Vagina (tissue), 2 donors: ENCODE results near the gene PDYN. TPM values are rescaled to one million over a fixed set of nuclear protein-coding genes. Genes with fewer than 3 reads are reported as not detected.

Experiments used
- DNase-seq, 2 donors: peaks; one replicate each; pipeline ENCODE4 v3.0.0-alpha.2; 2017; ENCODE audit errors: extremely low spot score in 2 of 2
- H3K27ac ChIP-seq: fragments of 200-600 bp; sonication (generic); one replicate; pipeline ENCODE4 v1.5.1; 2019
- H3K27me3 ChIP-seq: fragments of 200-600 bp; sonication (generic); one replicate; pipeline ENCODE4 v1.5.1; 2019
- H3K36me3 ChIP-seq, 2 donors: fragments of 200-600 bp; sonication (generic); one replicate each; pipeline ENCODE4 v1.5.1; 2017 to 2019
- H3K4me1 ChIP-seq: fragments of 200-600 bp; sonication (generic); one replicate; pipeline ENCODE4 v1.5.1; 2019
- H3K4me3 ChIP-seq, 2 donors: fragments of 200-600 bp; sonication (generic); 1 replicate in 1 of 2; 2 replicates in 1 of 2; pipeline ENCODE4 v1.5.1; 2016 to 2019
- H3K9me3 ChIP-seq: fragments of 200-600 bp; sonication (generic); one replicate; pipeline ENCODE4 v1.5.1; 2019
- CTCF ChIP-seq, 3 experiments: fragments of 450-650 bp in 2 of 3; fragments of 200-600 bp in 1 of 3; sonication (generic) in 1 of 3; IDR thresholded peaks; one replicate each; pipeline ENCODE4 v1.5.1; 2017 to 2019; ENCODE audit warnings: antibody characterized with exemption in 3 of 3, mild to moderate bottlenecking in 2 of 3, moderate library complexity in 2 of 3
- POLR2A ChIP-seq, 2 donors: fragments of 450-650 bp; IDR thresholded peaks; one replicate each; pipeline ENCODE4 v1.6.1; 2017; ENCODE audit warnings: antibody characterized with exemption in 2 of 2, mild to moderate bottlenecking in 2 of 2, moderate library complexity in 2 of 2
- POLR2AphosphoS5 ChIP-seq, 2 donors: sonication (generic); formaldehyde crosslinking; IDR thresholded peaks; one replicate each; pipeline ENCODE4 v1.9.0; 2017; ENCODE audit warnings: antibody characterized with exemption in 2 of 2, mild to moderate bottlenecking in 2 of 2, low read depth in 1 of 2; ENCODE audit not compliant: insufficient read depth in 1 of 2
- intact Hi-C: fragments of 100-400 bp; cut with DNase I; formaldehyde crosslinking; loops from one replicate; pipeline ENCODE4 v1.15.1; 2023
- total RNA-seq: library from RNA; depleted of rRNA; stranded (reverse); fragments of >200 nt; gene quantifications from one replicate; pipeline ENCODE4 v1.2.3, GENCODE V29; 2016

Gene PDYN
- total RNA-seq, 1 donor from 2014 or later: not detected

- H3K36me3 ChIP-seq: no peaks in the 10 kb centered on the region
- TF ChIP-seq POLR2A (IDR thresholded peaks at IDR 0.05) (no peak), CTCF (IDR thresholded peaks at IDR 0.05) (no peak)
- no peak for DNase-seq
- no peaks in the 10 kb centered on the region for H3K4me1 ChIP-seq
- H3K4me3 ChIP-seq: no peak overlapping the region
- intact Hi-C loops: no loop called here
- no peaks in the 10 kb centered on the region for H3K9me3 ChIP-seq
- H3K27me3 ChIP-seq: no peaks in the 10 kb centered on the region
- H3K27ac ChIP-seq: no peak overlapping the region
These were observed 38.3 kb upstream of the PDYN start for GRCh38 chr20:2032168-2032567.

- no peaks in the 10 kb centered on the region for H3K4me1 ChIP-seq
- H3K27me3 ChIP-seq: no peaks in the 10 kb centered on the region
- no peak overlapping the region for H3K27ac ChIP-seq
- no peaks in the 10 kb centered on the region for H3K36me3 ChIP-seq
- no peak for DNase-seq
- no peak for TF ChIP-seq POLR2A (IDR thresholded peaks at IDR 0.05)
- no peaks in the 10 kb centered on the region for H3K9me3 ChIP-seq
- intact Hi-C loops: no loop called here
- H3K4me3 ChIP-seq: no peak overlapping the region
These were observed 32.7 kb upstream of the PDYN start for GRCh38 chr20:2026514-2026913.

- Histone ChIP-seq H3K36me3 (no peaks in the 10 kb centered on the region), H3K27ac (no peak overlapping the region), H3K9me3 (no peaks in the 10 kb centered on the region), H3K4me1 (no peaks in the 10 kb centered on the region), H3K27me3 (no peaks in the 10 kb centered on the region), H3K4me3 (no peak overlapping the region)
- DNase-seq: no peak
- intact Hi-C loops: no loop called here
- no peak for TF ChIP-seq CTCF (IDR thresholded peaks at IDR 0.05)
- no peak for TF ChIP-seq POLR2A (IDR thresholded peaks at IDR 0.05)
- TF ChIP-seq POLR2AphosphoS5 (IDR thresholded peaks at IDR 0.05; ENCODE audit: insufficient read depth in 1 of 2, low read depth in 1 of 2): no peak
These were observed 32.1 kb upstream of the PDYN start for GRCh38 chr20:2026004-2026403.

- no peak for TF ChIP-seq CTCF (IDR thresholded peaks at IDR 0.05)
- TF ChIP-seq POLR2AphosphoS5 (IDR thresholded peaks at IDR 0.05; ENCODE audit: insufficient read depth in 1 of 2, low read depth in 1 of 2): no peak
- TF ChIP-seq POLR2A (IDR thresholded peaks at IDR 0.05): no peak
- H3K36me3 ChIP-seq: no peaks in the 10 kb centered on the region
- H3K4me3 ChIP-seq: no peak overlapping the region
- intact Hi-C loops: no loop called here
- DNase-seq: no peak
- no peak overlapping the region for H3K27ac ChIP-seq
- no peaks in the 10 kb centered on the region for H3K9me3 ChIP-seq
- no peaks in the 10 kb centered on the region for H3K27me3 ChIP-seq
- H3K4me1 ChIP-seq: no peaks in the 10 kb centered on the region
These were observed 29.3 kb upstream of the PDYN start for GRCh38 chr20:2023151-2023550.

GRCh38 chr20:2022163-2022562 is 28.3 kb upstream of the PDYN start:
- H3K27ac ChIP-seq: no peak overlapping the region
- H3K9me3 ChIP-seq: no peaks in the 10 kb centered on the region
- no peaks in the 10 kb centered on the region for H3K27me3 ChIP-seq
- H3K4me1 ChIP-seq: no peaks in the 10 kb centered on the region
- no peak for TF ChIP-seq CTCF (IDR thresholded peaks at IDR 0.05)
- H3K36me3 ChIP-seq: no peaks in the 10 kb centered on the region
- no peak overlapping the region for H3K4me3 ChIP-seq
- intact Hi-C loops: no loop called here
- DNase-seq: no peak

- H3K36me3 ChIP-seq: no peaks in the 10 kb centered on the region
- DNase-seq: no peak
- no peak overlapping the region for H3K4me3 ChIP-seq
- intact Hi-C loops: no loop called here
- H3K27me3 ChIP-seq: no peaks in the 10 kb centered on the region
- no peak overlapping the region for H3K27ac ChIP-seq
- H3K4me1 ChIP-seq: no peaks in the 10 kb centered on the region
- H3K9me3 ChIP-seq: no peaks in the 10 kb centered on the region
- TF ChIP-seq CTCF (IDR thresholded peaks at IDR 0.05): no peak
- TF ChIP-seq POLR2AphosphoS5 (IDR thresholded peaks at IDR 0.05; ENCODE audit: insufficient read depth in 1 of 2, low read depth in 1 of 2): no peak
- TF ChIP-seq POLR2A (IDR thresholded peaks at IDR 0.05): no peak
These were observed 16.7 kb upstream of the PDYN start for GRCh38 chr20:2010533-2010932.
